Subcutaneous adipose tissue (tissue), 4 donors: ENCODE results near the gene TSFM. TPM values are rescaled to one million over a fixed set of nuclear protein-coding genes. Genes with fewer than 3 reads are reported as not detected.

Experiments
- total RNA-seq, 4 donors: library from RNA; depleted of rRNA; stranded (reverse); fragments of >200 nt; gene quantifications; one replicate each; pipeline ENCODE4 v1.1.0, GENCODE V29; 2016
- TF ChIP-seq, protein P1 (sequence below): fragments of 450-650 bp; IDR thresholded peaks from one replicate; pipeline ENCODE4 v1.5.1; 2016; ENCODE audit warnings: low read depth, mild to moderate bottlenecking, control low read depth, antibody characterized with exemption, moderate library complexity

Gene TSFM
- total RNA-seq, 4 donors from 2014 or later: 16.7 to 26.0 (median 22.9) TPM

DNA sequence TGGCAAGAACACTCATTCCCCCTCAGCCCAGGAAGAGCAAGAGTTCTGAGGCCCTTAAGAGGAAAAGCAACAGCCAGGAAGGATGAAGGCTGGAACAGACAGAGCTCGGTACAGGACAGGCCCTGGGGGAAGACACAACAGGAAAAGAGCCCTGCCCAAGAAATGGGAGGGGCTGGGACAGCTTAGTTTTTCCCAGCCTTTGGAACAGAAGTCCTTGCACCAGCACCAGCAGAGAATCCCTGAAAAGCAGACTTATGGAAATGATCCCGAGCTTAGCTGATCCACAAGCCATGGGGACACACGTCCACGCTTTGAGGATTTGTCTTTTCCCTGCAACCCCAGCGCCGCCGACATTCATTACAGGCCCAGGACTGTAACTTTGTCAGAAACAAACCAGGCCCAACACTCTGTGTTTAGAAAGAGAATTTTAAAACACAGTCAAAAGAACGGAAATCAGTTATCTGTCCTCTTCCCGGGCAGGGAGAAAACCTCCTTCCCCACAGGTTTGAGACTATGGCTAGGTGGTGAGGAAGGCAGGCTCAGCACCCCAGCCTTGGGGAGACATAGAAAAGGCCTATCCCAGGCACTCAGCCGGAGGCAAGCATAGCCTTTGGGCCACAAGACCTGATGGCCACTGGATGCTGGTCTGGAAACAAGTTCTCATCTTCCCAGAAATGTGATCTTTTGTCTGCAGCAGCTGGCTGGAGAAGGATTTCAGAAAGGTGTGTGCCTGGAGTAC lies 40.0 kb downstream of the TSFM start:
- TF ChIP-seq, protein P1, sequence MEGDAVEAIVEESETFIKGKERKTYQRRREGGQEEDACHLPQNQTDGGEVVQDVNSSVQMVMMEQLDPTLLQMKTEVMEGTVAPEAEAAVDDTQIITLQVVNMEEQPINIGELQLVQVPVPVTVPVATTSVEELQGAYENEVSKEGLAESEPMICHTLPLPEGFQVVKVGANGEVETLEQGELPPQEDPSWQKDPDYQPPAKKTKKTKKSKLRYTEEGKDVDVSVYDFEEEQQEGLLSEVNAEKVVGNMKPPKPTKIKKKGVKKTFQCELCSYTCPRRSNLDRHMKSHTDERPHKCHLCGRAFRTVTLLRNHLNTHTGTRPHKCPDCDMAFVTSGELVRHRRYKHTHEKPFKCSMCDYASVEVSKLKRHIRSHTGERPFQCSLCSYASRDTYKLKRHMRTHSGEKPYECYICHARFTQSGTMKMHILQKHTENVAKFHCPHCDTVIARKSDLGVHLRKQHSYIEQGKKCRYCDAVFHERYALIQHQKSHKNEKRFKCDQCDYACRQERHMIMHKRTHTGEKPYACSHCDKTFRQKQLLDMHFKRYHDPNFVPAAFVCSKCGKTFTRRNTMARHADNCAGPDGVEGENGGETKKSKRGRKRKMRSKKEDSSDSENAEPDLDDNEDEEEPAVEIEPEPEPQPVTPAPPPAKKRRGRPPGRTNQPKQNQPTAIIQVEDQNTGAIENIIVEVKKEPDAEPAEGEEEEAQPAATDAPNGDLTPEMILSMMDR: no peak

DNA sequence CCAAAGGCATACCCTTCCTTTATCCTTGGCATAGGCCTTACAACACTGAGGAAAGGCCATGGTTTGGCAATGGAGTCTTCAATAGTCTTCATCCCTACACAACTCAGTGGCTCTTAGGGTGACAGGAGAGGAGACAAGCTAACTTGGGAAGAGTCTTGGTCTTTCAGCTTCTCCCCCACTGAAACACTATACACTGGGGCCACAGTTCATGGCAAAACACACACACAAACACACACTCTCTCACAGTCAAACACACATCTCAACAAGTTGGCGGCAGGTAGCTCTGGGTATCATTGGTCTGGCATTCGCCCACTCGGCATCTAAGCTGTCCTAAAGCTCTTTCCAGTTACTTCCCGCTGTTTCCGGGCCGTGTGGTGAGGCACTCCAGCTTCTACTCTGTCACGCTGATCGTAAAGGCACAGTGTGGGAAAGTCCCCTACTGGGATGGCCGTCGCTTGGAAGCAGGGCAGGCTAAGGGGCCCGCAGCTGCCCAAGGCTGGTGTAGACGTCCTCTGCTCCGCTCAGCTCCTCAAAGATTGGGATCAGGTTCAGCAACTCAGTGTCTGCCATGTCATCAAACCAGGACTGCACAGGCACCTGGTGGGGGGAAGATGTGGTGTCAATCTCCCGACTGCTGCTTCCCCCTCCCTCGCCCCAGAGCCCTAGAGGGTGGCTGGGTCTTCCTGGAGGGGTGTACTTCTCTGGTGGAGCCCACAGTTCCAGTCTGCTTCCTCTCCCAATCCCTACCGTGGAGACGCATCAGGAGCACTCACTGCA lies 40.7 kb downstream of the TSFM start:
- TF ChIP-seq, protein P1: no peak

DNA sequence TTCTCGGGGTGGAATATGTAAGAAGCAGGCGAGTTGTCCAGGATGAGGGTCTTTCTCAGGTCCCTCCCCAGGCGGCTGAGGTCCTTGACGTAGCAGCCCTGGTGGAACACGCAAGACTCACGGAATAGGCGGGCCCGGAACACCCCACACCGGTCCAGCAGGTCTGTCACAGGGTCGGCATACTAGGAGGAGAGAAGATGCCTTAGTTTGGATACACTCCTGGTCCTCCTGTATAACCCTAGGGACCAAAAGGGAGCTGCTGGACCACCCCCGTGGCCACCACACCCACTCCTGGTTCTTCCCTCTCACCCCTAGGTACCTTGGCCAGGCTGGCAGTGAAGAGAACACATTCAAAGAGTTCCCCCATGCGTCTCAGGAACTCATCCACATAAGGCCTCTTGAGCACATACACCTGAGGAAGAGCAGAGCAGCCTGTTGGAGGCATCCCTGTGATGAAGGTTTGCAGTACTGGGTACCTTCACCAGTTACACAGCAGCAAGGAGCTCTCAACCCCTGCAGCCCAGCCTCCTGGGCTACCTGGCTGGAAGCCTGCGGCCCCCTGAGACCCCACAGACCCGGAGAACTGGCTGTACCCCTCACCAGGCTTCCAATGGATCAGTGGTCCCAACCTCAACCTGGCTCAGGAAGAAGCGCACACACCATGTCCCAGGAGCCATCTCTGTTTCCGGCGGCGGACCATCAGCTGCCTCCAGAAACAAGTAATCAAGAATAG lies 41.5 kb downstream of the TSFM start:
- TF ChIP-seq, protein P1: no peak

DNA sequence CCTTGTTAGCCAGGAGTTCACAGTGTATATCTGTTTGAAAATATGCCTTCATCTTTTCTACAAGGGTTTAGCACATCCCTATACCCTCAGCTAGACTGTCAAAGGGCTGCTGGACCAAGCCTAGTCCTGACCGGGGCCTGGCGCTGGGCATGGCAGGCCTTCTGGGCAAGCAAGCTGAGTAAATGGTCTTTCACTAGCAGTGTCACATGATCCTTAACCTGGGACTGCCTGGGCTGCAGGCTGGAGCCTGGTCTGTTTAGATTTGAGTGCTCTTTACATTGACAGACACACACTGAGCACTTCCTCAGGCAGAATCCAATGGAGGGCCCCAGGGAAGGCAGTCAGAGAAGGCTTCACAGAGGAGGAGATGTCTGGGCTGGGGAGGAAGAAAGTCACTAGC lies 42.9 kb downstream of the TSFM start:
- TF ChIP-seq, protein P1: no peak

DNA sequence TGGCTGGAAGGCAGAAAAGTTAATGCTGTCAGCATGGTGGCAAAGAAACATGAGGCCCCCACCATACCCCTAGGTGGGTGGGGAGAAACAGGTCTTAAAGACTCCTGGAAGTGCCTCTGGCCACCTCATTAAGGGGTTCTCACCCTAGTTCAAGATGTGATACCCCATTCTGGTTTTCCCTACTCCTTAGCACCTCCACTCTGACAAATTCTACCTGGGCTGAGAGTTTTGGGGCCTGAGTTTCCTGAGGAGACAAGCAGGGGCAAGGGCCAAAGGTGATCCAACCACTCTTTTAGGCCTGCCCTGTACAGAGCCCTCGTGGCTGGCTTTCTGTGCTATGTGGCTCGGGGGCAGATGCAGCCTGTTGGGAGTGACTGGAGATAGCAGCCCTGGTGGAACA lies 43.8 kb downstream of the TSFM start:
- TF ChIP-seq, protein P1: no peak

DNA sequence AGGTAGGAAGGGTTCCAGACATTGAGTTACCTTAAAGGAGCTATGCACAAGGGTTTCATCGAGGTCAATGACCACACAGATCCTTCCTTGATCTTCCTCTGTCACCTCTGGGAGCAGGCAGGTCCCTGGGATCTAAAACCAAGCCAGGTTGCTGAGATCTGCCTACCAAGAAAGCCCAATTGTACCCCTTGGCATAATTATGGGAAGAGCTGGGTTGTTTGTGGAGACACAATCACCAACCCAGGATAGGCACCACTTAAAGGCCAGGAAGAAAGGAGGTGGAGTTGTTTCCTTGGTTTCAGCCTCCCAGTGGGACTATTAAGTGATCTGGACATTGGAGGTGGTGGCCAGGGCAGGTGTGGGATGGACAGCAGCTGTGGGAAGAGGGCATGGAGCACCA lies 44.4 kb downstream of the TSFM start:
- TF ChIP-seq, protein P1: no peak
